Spleen (tissue), 11 donors: ENCODE data around the gene CLRN3. TPM values are rescaled to one million over a fixed set of nuclear protein-coding genes. Genes with fewer than 3 reads are reported as not detected.

Experiments used
- DNase-seq: peaks from one replicate; pipeline ENCODE4 v3.0.0-alpha.2; 2020
- H3K27ac ChIP-seq, 8 donors: fragments of 200-600 bp; sonication (generic) in 7 of 8; 1 replicate in 4 of 8; 2 replicates in 4 of 8; pipeline versions ENCODE4 v1.5.0 to v1.8.0; 2016 to 2021; ENCODE audit warnings: inconsistent platforms in 4 of 8, mild to moderate bottlenecking in 4 of 8, moderate library complexity in 1 of 8
- H3K27me3 ChIP-seq, 7 donors: fragments of 200-600 bp; sonication (generic) in 6 of 7; replicated peaks in 1 of 7; 1 replicate in 4 of 7; 2 replicates in 3 of 7; pipeline versions ENCODE4 v1.5.0 to v1.8.0; 2016 to 2021; ENCODE audit warnings: inconsistent platforms in 3 of 7, mild to moderate bottlenecking in 1 of 7
- H3K36me3 ChIP-seq, 6 donors: fragments of 200-600 bp; sonication (generic) in 5 of 6; 1 replicate in 4 of 6; 2 replicates in 2 of 6; pipeline versions ENCODE4 v1.5.0 to v1.8.0; 2016 to 2021; ENCODE audit warnings: inconsistent platforms in 2 of 6
- H3K4me1 ChIP-seq, 6 donors: fragments of 200-600 bp; sonication (generic) in 5 of 6; 1 replicate in 3 of 6; 2 replicates in 3 of 6; pipeline versions ENCODE4 v1.5.0 to v1.8.0; 2016 to 2021; ENCODE audit warnings: inconsistent platforms in 3 of 6
- H3K4me3 ChIP-seq, 8 donors: fragments of 200-600 bp; sonication (generic) in 7 of 8; 1 replicate in 4 of 8; 2 replicates in 4 of 8; pipeline versions ENCODE4 v1.5.0 to v1.8.0; 2016 to 2021; ENCODE audit warnings: inconsistent platforms in 4 of 8, mild to moderate bottlenecking in 4 of 8, moderate library complexity in 2 of 8
- H3K9me3 ChIP-seq, 8 donors: fragments of 200-600 bp; sonication (generic) in 7 of 8; 1 replicate in 4 of 8; 2 replicates in 4 of 8; pipeline versions ENCODE4 v1.5.0 to v1.8.0; 2016 to 2021; ENCODE audit warnings: inconsistent platforms in 4 of 8
- POLR2A ChIP-seq, 3 donors: fragments of 450-650 bp; IDR thresholded peaks; one replicate each; pipeline ENCODE4 v1.5.1; 2017; ENCODE audit warnings: antibody characterized with exemption in 3 of 3, mild to moderate bottlenecking in 1 of 3
- POLR2AphosphoS5 ChIP-seq, 3 donors: sonication (generic); formaldehyde crosslinking; IDR thresholded peaks; one replicate each; pipeline ENCODE4 v1.5.1; 2017; ENCODE audit warnings: antibody characterized with exemption in 3 of 3
- WGBS, 5 donors: extraction: QIAGEN DNeasy Blood & Tissue Kit in 3 of 5; methylation state at CpG; one replicate each; pipeline versions ENCODE4 v1.1.5 to v1.1.7; 2013 to 2018; 5-methylcytosine and 5-hydroxymethylcytosine counted together
- intact Hi-C: fragments of 100-400 bp; cut with DNase I; formaldehyde crosslinking; loops from one replicate; pipeline ENCODE4 v1.15.0; 2023; ENCODE audit warnings: low total_unique reads
- polyA plus RNA-seq, 3 donors: library from polyadenylated mRNA; stranded (reverse); fragments of 200-250 nt; gene quantifications; one replicate each; pipeline ENCODE4 v1.2.1, GENCODE V29; 2013
- total RNA-seq, 7 donors: library from RNA; depleted of rRNA in 3 of 7; stranded (reverse); fragments of >200 nt in 3 of 7; fragmentation: NEBNext Ultra II Directional in 4 of 7; extraction: Animal tissue kit (Norgen Biotek cat#: 25700) in 4 of 7; gene quantifications; one replicate each; pipeline versions ENCODE4 v1.1.0 to v1.2.1, GENCODE V29; 2016 to 2021
- TF ChIP-seq, protein P1 (sequence below), 11 experiments: fragments of 200-600 bp in 7 of 11; fragments of 450-650 bp in 4 of 11; sonication (generic) in 4 of 11; IDR thresholded peaks in 8 of 11; conservative IDR thresholded peaks in 3 of 11; 1 replicate in 7 of 11; 2 replicates in 4 of 11; pipeline versions ENCODE4 v1.4.0 to v1.8.0; 2016 to 2021; ENCODE audit warnings: antibody characterized with exemption in 11 of 11, inconsistent platforms in 4 of 11, mild to moderate bottlenecking in 1 of 11
- donor health status: healthy with polysubstance abuse.
- donor health status: DM: no; HTN: no; CAD: no; lungs with moderate emphysema.
- donor health status: DM: no; HTN: no; CAD: no.
- donor health status: Bipolar disorder and iron deficiency.
- donor health status: healthy.
- donor health status: DM: no; HTN: no; CAD: no.
- donor health status: DM: yes; HTN: yes; CAD: no.

CLRN3 gene
- total and polyA plus RNA-seq, 10 donors, result 0.22 to 0.43 TPM; not detected in 8

DNA sequence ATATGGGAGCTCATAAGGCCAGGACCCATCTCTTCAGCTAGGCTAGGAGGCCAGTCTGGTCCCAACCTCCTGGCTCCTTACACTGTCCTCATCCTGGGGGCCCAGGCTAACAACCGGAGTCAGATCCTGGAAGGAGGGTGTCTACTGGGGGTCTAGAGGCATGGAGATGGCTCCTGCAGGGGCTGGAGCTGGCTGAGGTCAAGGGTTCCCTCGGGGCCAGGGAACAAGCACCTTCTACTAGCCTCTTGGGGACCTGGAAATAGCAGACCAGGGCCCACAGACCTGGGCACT is 37.2 kb downstream of the CLRN3 start:
- intact Hi-C loops, result no loop called here
- H3K36me3 ChIP-seq, result no peaks in the 10 kb centered on the region
- no peak overlapping the region for H3K4me3 ChIP-seq
- peaks cover 0 to 9% (median 0%) of the 10 kb centered on the region in 7 donors for H3K27me3 ChIP-seq
- H3K27ac ChIP-seq, result no peak overlapping the region
- 63 to 93% (median 83%) methylated on average over 2 of the region's 2 CpGs for WGBS, 5 donors
- no peak for DNase-seq
- TF ChIP-seq POLR2AphosphoS5 (IDR thresholded peaks at IDR 0.05), result no peak
- no peak for TF ChIP-seq POLR2A (IDR thresholded peaks at IDR 0.05)
- TF ChIP-seq, protein P1, sequence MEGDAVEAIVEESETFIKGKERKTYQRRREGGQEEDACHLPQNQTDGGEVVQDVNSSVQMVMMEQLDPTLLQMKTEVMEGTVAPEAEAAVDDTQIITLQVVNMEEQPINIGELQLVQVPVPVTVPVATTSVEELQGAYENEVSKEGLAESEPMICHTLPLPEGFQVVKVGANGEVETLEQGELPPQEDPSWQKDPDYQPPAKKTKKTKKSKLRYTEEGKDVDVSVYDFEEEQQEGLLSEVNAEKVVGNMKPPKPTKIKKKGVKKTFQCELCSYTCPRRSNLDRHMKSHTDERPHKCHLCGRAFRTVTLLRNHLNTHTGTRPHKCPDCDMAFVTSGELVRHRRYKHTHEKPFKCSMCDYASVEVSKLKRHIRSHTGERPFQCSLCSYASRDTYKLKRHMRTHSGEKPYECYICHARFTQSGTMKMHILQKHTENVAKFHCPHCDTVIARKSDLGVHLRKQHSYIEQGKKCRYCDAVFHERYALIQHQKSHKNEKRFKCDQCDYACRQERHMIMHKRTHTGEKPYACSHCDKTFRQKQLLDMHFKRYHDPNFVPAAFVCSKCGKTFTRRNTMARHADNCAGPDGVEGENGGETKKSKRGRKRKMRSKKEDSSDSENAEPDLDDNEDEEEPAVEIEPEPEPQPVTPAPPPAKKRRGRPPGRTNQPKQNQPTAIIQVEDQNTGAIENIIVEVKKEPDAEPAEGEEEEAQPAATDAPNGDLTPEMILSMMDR (IDR thresholded peaks at IDR 0.05 in 8 of 11, conservative IDR thresholded peaks at IDR 0.05 in 3 of 11), result no peak
- H3K9me3 ChIP-seq, result no peaks in the 10 kb centered on the region
- H3K4me1 ChIP-seq, result peaks cover 12 to 27% (median 18%) of the 10 kb centered on the region in 6 donors

DNA sequence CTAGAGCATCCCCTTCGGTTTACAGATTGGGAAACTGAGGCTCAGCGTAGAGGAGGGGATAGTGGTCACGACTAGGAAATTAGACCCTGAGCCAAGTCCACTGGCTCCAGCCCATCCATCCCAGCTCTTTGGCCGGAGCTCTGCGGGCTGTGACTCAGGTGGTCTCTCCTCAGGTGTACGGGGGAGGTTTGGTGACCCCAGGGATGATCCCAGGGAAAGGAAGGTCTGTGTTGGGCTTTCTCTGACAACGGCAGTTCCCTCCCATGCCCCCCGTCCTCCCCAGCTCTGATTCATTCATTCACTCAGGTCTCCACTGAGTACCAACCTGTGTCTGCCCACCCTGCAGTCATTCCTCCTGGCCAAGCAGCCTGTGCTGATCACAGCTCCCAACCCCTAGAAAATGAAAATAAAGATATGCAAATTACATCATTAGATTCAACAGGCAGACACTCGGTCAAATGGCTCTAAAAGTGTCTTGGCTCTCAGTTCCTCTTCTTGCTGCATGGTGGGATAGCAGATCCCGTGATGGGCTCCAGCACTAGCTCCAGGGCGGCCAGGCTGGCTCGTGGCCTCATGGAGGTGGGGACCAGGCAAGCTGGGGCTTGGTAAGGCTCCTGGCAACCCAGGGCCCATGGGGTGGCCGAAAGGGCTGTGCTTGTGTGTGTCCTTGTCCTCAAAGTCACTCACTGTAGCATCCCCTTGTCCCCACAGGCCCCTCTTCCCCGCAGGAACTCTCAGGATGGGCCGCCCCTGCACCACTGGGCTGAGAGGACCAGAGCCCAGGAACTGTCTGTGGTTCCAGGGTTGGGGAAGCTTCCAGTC is 37.8 kb downstream of the CLRN3 start:
- Histone ChIP-seq H3K9me3 (no peaks in the 10 kb centered on the region), H3K36me3 (no peaks in the 10 kb centered on the region), H3K4me1 (peaks cover 12 to 27% (median 18%) of the 10 kb centered on the region in 6 donors), H3K4me3 (no peak overlapping the region), H3K27me3 (peaks cover 0 to 9% (median 0%) of the 10 kb centered on the region in 7 donors), H3K27ac (peak overlapping the region in 1 of 8 donors; percentile 15)
- intact Hi-C loops, result loop anchor here (5.0 kb wide), 1 partner anchor 138 kb away; no protein-coding TSS in a partner anchor
- peak; percentile 86 for DNase-seq
- TF ChIP-seq POLR2AphosphoS5 (IDR thresholded peaks at IDR 0.05) (peak in 1 of 3 donors; percentile 56), POLR2A (IDR thresholded peaks at IDR 0.05) (no peak)
- TF ChIP-seq, protein P1 (IDR thresholded peaks at IDR 0.05 in 8 of 11, conservative IDR thresholded peaks at IDR 0.05 in 3 of 11), result no peak
- 69 to 81% (median 79%) methylated on average over 13 to 15 of the region's 15 CpGs for WGBS, 5 donors

DNA sequence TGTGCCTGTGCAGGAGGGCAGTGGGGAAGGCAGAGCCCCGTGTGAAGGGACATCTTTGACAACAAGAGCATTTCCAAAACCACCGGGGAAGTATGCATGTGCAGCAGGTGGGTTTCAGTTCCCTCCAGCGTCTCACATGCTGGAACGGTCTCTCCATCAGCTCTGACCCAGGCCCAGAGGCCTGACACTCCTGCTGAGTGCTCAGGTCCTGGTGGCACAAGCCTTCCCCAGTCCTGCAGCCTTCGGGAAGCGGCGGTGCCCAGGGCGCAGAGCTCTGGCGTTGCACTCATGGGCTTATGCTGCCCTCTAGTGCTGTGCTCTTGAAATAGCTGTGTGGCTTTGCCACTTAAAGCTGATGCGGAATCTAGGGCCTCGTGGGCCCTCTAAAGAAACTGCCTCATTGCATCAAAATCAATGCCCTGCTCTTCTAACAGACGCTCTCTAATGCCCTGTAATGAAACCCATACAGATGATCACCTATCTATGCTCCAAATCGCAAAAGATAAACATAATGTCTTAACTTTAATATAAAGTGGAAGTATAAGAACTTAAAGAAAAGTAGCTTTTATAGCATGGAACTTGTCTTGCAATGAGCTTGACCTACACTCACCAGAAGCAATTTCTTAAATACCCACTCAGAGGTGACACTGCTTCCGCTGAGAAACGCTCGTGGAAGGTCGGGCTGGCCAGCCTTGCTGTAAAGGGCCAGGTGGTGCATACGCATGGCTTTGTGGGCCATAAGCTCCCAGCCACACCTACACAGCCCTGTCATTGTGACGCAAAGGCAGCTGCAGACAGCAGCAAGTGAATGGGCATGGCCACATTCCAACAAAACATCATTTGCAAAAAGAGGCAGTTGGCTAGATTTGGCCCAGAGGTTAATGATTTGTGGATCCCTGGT is 38.6 kb downstream of the CLRN3 start:
- no peaks in the 10 kb centered on the region for H3K36me3 ChIP-seq
- intact Hi-C loops, result loop anchor here (5.0 kb wide), 1 partner anchor 137 kb away; no protein-coding TSS in a partner anchor

More for the DNA sequence above, 38.6 kb downstream of the CLRN3 start:
- DNase-seq, result peak; percentile 90
- Histone ChIP-seq H3K4me3 (no peak overlapping the region), H3K9me3 (no peaks in the 10 kb centered on the region), H3K4me1 (peaks cover 12 to 27% (median 18%) of the 10 kb centered on the region in 6 donors), H3K27ac (no peak overlapping the region), H3K27me3 (peaks cover 0 to 9% (median 0%) of the 10 kb centered on the region in 7 donors)
- 28 to 49% (median 33%) methylated on average over 15 to 19 of the region's 19 CpGs for WGBS, 5 donors
- TF ChIP-seq, protein P1 (IDR thresholded peaks at IDR 0.05 in 8 of 11, conservative IDR thresholded peaks at IDR 0.05 in 3 of 11), result peak; percentile 56 to 91 (median 79)
- TF ChIP-seq POLR2A (IDR thresholded peaks at IDR 0.05) (no peak), POLR2AphosphoS5 (IDR thresholded peaks at IDR 0.05) (peak in 1 of 3 donors; percentile 47)
